Large intestine (tissue), 3 donors: ENCODE data around the gene ARL15. TPM values are rescaled to one million over a fixed set of nuclear protein-coding genes. Genes with fewer than 3 reads are reported as not detected.
"Not testable (repeated sequence)": the region's sequence is repeated elsewhere in the genome, so short reads cannot be mapped to it uniquely, and the experiment has no call there.

Experiments used
- DNase-seq, 2 donors: peaks; one replicate each; pipeline versions ENCODE4 v3.0.0 to v3.0.0-alpha.2; 2013
- H3K27ac ChIP-seq: one replicate; pipeline ENCODE4 v1.5.1; 2013; ENCODE audit warnings: low read length
- H3K27me3 ChIP-seq: 2 replicates; pipeline ENCODE4 v1.6.1; 2013; ENCODE audit warnings: low read length; ENCODE audit not compliant: control insufficient read depth, insufficient read depth
- H3K36me3 ChIP-seq: 2 replicates; pipeline ENCODE4 v1.6.1; 2013; ENCODE audit warnings: low read length; ENCODE audit not compliant: control insufficient read depth, insufficient read depth
- H3K4me1 ChIP-seq: one replicate; pipeline ENCODE4 v1.6.1; 2013; ENCODE audit warnings: low read length; ENCODE audit not compliant: control insufficient read depth, insufficient read depth
- H3K4me3 ChIP-seq: one replicate; pipeline ENCODE4 v1.5.1; 2013; ENCODE audit warnings: low read length
- H3K9me3 ChIP-seq: one replicate; pipeline ENCODE4 v1.6.1; 2013; ENCODE audit warnings: mild to moderate bottlenecking, low read depth, low read length, moderate library complexity; ENCODE audit not compliant: control insufficient read depth
- WGBS: methylation state at CpG from one replicate; pipeline ENCODE4 v1.1.5; 2013; ENCODE audit warnings: low lambda C conversion rate; ENCODE audit not compliant: insufficient coverage; 5-methylcytosine and 5-hydroxymethylcytosine counted together
- polyA plus RNA-seq: library from polyadenylated mRNA; unstranded; fragments of 120-200 nt; gene quantifications from one replicate; pipeline ENCODE4 v1.2.1, GENCODE V29; 2013

Gene ARL15
- polyA plus RNA-seq, 1 donor, result 41.5 TPM

- Histone ChIP-seq H3K4me1 (peaks cover 7% of the 10 kb centered on the region), H3K4me3 (no peak overlapping the region), H3K9me3 (no peaks in the 10 kb centered on the region), H3K36me3 (no peaks in the 10 kb centered on the region), H3K27me3 (no peaks in the 10 kb centered on the region), H3K27ac (no peak overlapping the region)
- DNase-seq, result no peak
- 100% methylated on average over 1 of the region's 1 CpG for WGBS
Observed at GRCh38 chr5:54049144-54049543, 261.2 kb downstream of the ARL15 start.

GRCh38 chr5:54045077-54045792 lies 265.1 kb downstream of the ARL15 start:
- peak overlapping the region; percentile 18 for H3K27ac ChIP-seq
- peak in 1 of 2 donors; percentile 59 for DNase-seq

GRCh38 chr5:54044276-54044675 lies 266.1 kb downstream of the ARL15 start:
- H3K27me3 ChIP-seq, H3K27ac ChIP-seq, H3K9me3 ChIP-seq, H3K4me3 ChIP-seq, H3K4me1 ChIP-seq, DNase-seq, H3K36me3 ChIP-seq: not testable (repeated sequence)
- 100% methylated on average over 3 of the region's 10 CpGs for WGBS

More at GRCh38 chr5:54045077-54045792, 265.1 kb downstream of the ARL15 start:
- H3K27me3 ChIP-seq, result no peaks in the 10 kb centered on the region
- no peak overlapping the region for H3K4me3 ChIP-seq
- H3K9me3 ChIP-seq, result no peaks in the 10 kb centered on the region
- no CpG with 5 or more reads among the region's 4 CpGs for WGBS
- H3K36me3 ChIP-seq, result no peaks in the 10 kb centered on the region
- peaks cover 7% of the 10 kb centered on the region for H3K4me1 ChIP-seq

GRCh38 chr5:54040804-54041203 lies 269.6 kb downstream of the ARL15 start:
- peaks cover 7% of the 10 kb centered on the region for H3K4me1 ChIP-seq
- no peaks in the 10 kb centered on the region for H3K27me3 ChIP-seq
- H3K27ac ChIP-seq, result no peak overlapping the region
- H3K4me3 ChIP-seq, result no peak overlapping the region
- no peak for DNase-seq
- 100% methylated on average over 1 of the region's 1 CpG for WGBS
- no peaks in the 10 kb centered on the region for H3K9me3 ChIP-seq
- no peaks in the 10 kb centered on the region for H3K36me3 ChIP-seq

- Histone ChIP-seq H3K27ac (no peak overlapping the region), H3K36me3 (no peaks in the 10 kb centered on the region), H3K9me3 (no peaks in the 10 kb centered on the region), H3K4me1 (peaks cover 2% of the 10 kb centered on the region), H3K4me3 (no peak overlapping the region), H3K27me3 (no peaks in the 10 kb centered on the region)
- no peak for DNase-seq
- no CpG with 5 or more reads among the region's 1 CpG for WGBS
Observed at GRCh38 chr5:54040018-54040417, 270.4 kb downstream of the ARL15 start.

DNA sequence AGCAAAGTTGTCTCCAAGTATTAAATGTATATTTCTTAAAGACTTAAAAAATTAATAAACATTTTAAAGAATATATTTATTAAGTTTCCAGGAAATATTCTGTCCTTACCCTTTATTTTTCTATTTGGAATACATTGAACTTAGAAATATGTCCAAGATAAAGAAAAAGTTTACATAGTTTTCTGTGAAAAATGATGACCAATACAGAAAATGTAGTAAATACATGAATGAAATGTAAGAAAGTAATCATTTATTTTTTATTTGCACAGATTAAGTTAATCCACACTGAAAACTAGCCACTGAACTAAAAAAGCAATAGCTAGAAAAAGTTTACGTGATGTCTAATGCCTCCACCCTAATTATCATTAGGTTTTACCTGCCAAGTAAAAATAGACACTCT lies 273.2 kb downstream of the ARL15 start:
- H3K9me3 ChIP-seq, result no peaks in the 10 kb centered on the region
- H3K36me3 ChIP-seq, result no peaks in the 10 kb centered on the region
- no CpG with 5 or more reads among the region's 1 CpG for WGBS
- H3K4me1 ChIP-seq, result no peaks in the 10 kb centered on the region
- H3K27me3 ChIP-seq, result no peaks in the 10 kb centered on the region
- H3K27ac ChIP-seq, result no peak overlapping the region
- no peak for DNase-seq
- H3K4me3 ChIP-seq, result no peak overlapping the region

DNA sequence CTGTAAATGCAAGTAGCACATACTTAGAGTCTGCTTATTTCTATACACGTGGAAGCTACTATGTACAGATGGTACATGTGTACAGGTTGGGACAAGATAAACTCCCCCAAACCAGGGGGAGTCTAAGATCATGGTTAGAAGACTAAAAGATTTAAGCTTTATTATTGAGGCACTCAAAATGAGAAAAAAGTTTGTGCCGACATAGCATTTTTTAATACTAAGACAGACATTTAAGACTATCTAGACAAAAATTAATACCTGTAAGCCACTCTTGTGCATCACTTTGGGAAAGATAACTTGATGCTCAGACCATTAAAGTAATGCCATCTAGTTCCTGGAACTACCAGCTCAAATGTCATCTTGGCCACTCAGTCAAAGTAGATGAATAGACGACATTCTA lies 279.4 kb downstream of the ARL15 start:
- H3K27ac ChIP-seq, result no peak overlapping the region
- H3K4me1 ChIP-seq, result no peaks in the 10 kb centered on the region
- DNase-seq, result no peak
- no CpG with 5 or more reads among the region's 3 CpGs for WGBS
- no peak overlapping the region for H3K4me3 ChIP-seq
- H3K36me3 ChIP-seq, result peaks cover 3% of the 10 kb centered on the region
- H3K9me3 ChIP-seq, result no peaks in the 10 kb centered on the region
- H3K27me3 ChIP-seq, result no peaks in the 10 kb centered on the region

DNA sequence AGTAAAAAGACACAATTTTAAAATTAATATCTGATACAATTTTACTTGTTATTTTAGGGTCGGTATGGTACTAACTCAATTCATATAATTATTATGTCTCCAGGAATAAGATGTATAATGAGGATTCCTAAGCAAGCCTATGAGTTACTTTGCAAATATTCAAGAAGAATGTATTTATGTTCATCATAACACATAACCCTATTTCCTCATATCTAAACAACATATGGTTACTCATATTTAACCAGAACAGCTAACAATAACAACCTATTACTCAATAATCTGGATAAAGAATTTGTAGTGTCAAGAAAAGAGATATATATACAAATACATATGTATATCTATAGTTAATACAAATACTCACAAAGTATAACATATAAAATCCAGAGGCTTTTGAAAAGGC lies 285.9 kb downstream of the ARL15 start:
- Histone ChIP-seq H3K4me1 (peaks cover 7% of the 10 kb centered on the region), H3K27me3 (no peaks in the 10 kb centered on the region), H3K27ac (no peak overlapping the region), H3K4me3 (no peak overlapping the region), H3K36me3 (no peaks in the 10 kb centered on the region), H3K9me3 (no peaks in the 10 kb centered on the region)
- DNase-seq, result no peak
- 88% methylated on average over 1 of the region's 1 CpG for WGBS

DNA sequence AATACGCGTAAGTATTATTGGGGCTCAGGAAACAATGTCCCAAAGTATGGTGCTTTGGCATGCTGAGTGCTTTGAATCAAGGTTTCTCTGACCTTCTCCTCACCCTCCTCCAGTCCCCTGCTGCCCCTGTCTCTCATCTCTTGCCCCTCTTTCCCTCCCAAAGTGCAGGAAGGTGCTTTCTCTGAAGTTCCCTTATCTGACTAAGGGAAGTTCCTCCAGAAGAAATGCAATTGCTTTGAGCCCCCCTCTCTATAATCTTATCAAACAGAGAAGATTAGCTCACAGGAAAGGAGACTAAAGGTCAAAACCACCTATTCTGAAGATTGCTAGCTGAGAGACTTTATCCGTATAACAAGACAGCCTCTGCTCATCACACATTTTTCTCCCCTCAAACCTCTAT lies 288.1 kb downstream of the ARL15 start:
- peak in 1 of 2 donors; percentile 50 for DNase-seq
- no peaks in the 10 kb centered on the region for H3K36me3 ChIP-seq
- no peak overlapping the region for H3K27ac ChIP-seq
- 65% methylated on average over 2 of the region's 3 CpGs for WGBS
- H3K27me3 ChIP-seq, result no peaks in the 10 kb centered on the region
- no peak overlapping the region for H3K4me3 ChIP-seq
- H3K9me3 ChIP-seq, result no peaks in the 10 kb centered on the region
- peaks cover 7% of the 10 kb centered on the region for H3K4me1 ChIP-seq

DNA sequence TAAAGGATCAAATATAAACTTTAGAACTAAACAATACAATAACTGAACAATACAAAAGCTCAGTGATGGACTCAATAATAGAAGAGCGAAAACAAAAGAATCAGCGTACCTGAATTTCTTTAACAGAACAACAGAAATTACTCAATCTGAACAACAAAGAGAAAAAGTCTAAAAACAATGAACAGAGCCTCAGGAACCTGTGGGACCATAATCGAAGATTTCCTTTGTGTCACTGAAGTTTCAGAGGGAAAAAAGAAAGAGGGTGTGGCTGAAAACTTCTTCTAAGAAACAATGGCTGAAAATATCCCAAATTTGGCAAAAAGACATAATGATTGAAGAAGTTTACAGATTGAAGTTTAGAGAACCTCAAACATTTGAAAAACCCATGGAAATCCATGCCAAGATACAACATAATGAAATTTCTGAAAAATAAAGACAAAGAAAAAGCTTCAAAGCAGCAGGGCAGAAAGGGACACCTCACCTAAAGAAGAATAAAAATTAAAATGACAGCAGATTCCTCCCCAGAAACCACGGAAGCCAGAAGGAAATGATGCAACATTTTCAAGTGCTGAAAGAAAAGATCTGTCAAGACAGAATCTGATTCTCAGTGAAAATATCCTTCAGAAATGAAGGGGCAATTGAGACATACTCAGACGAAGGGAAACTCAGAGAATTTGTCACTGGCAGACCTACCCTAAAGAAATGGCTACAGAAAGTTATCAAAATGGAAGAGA lies 288.8 kb downstream of the ARL15 start:
- no peak overlapping the region for H3K27ac ChIP-seq
- DNase-seq, result peak in 1 of 2 donors; percentile 14
- H3K27me3 ChIP-seq, result no peaks in the 10 kb centered on the region
- peaks cover 7% of the 10 kb centered on the region for H3K4me1 ChIP-seq
- H3K9me3 ChIP-seq, result no peaks in the 10 kb centered on the region
- H3K36me3 ChIP-seq, result no peaks in the 10 kb centered on the region
- no peak overlapping the region for H3K4me3 ChIP-seq
- WGBS, result 37% methylated on average over 2 of the region's 5 CpGs
